Activated naive CD4-positive, alpha-beta T cell treated with anti-CD3 and anti-CD28 coated beads, Interleukin-2, amount 10 ng/mL, durations not matched to agents 7 days and 5 days (primary cell): ENCODE data around the gene MAD2L1BP.
"Not testable (repeated sequence)": the region's sequence is repeated elsewhere in the genome, so short reads cannot be mapped to it uniquely, and the experiment has no call there.

Experiments used
- CTCF ChIA-PET: fragments of 350-600 bp; sonication (Branson Sonifier 250); formaldehyde crosslinking; loops from one replicate; lab custom pipeline; 2021; ENCODE audit warnings: antibody characterized with exemption; lab: Charles Lee
- DNase-seq: peaks from one replicate; pipeline ENCODE4 v3.0.0-alpha.2; 2020
- H3K27ac Mint-ChIP-seq: one replicate; pipeline ENCODE4 v1.8.0; 2021; ENCODE audit warnings: mild to moderate bottlenecking, moderate library complexity, mixed read lengths
- H3K27me3 Mint-ChIP-seq: one replicate; pipeline ENCODE4 v1.8.0; 2021; ENCODE audit warnings: mild to moderate bottlenecking, mixed read lengths
- H3K36me3 Mint-ChIP-seq: one replicate; pipeline ENCODE4 v1.8.0; 2021; ENCODE audit warnings: mixed read lengths
- H3K4me1 Mint-ChIP-seq: one replicate; pipeline ENCODE4 v1.8.0; 2021; ENCODE audit warnings: mixed read lengths
- H3K4me3 Mint-ChIP-seq: one replicate; pipeline ENCODE4 v1.8.0; 2021; ENCODE audit warnings: mild to moderate bottlenecking, moderate library complexity, mixed read lengths
- H3K9me3 Mint-ChIP-seq: one replicate; pipeline ENCODE4 v1.8.0; 2021; ENCODE audit warnings: mixed read lengths

The MAD2L1BP gene

GRCh38 chr6:43635387-43636307 lies at the start of gene MAD2L1BP:
Gene MAD2L1BP, plus strand, starts transcription at chr6:43635840. Its CDS starts 36 bp downstream, at chr6:43635876.
- Mint-ChIP-seq H3K27me3 (peaks cover 6% of the 10 kb centered on the region), H3K4me1 (peaks cover 53% of the 10 kb centered on the region), H3K27ac (peak within 1 kb of the TSS; percentile 96), H3K36me3 (peaks cover 31% of the 10 kb centered on the region), H3K9me3 (no peaks in the 10 kb centered on the region), H3K4me3 (peak within 1 kb of the TSS; percentile 92)
- peak; percentile 92 for DNase-seq
- CTCF ChIA-PET: interaction anchor here (0.7 to 2.1 kb wide), 5 partner anchors 27 to 621 kb away, joined by 3 to 8 read pairs (median 3); partner anchors contain the start of gene SLC35B2

GRCh38 chr6:43588194-43588593 lies 47.4 kb upstream of the MAD2L1BP start:
- no peaks in the 10 kb centered on the region for H3K27me3 Mint-ChIP-seq
- H3K9me3 Mint-ChIP-seq: no peaks in the 10 kb centered on the region
- peaks cover 40% of the 10 kb centered on the region for H3K4me1 Mint-ChIP-seq
- H3K4me3 Mint-ChIP-seq: no peak overlapping the region
- H3K27ac Mint-ChIP-seq: no peak overlapping the region
- CTCF ChIA-PET: no interaction called here
- no peak for DNase-seq
- H3K36me3 Mint-ChIP-seq: peaks cover 65% of the 10 kb centered on the region

- H3K4me3 Mint-ChIP-seq, H3K27ac Mint-ChIP-seq, DNase-seq, H3K27me3 Mint-ChIP-seq, H3K9me3 Mint-ChIP-seq, CTCF ChIA-PET: not testable (repeated sequence)
- H3K36me3 Mint-ChIP-seq: peaks cover 53% of the 10 kb centered on the region
- H3K4me1 Mint-ChIP-seq: peaks cover 27% of the 10 kb centered on the region
These were observed 46.1 kb upstream of the MAD2L1BP start for GRCh38 chr6:43589564-43589963.

- Mint-ChIP-seq H3K27me3 (no peaks in the 10 kb centered on the region), H3K36me3 (peaks cover 36% of the 10 kb centered on the region), H3K9me3 (no peaks in the 10 kb centered on the region), H3K27ac (no peak overlapping the region), H3K4me3 (no peak overlapping the region), H3K4me1 (peaks cover 4% of the 10 kb centered on the region)
- CTCF ChIA-PET: interaction anchor here (1.0 to 2.1 kb wide), 3 partner anchors 13 to 19 kb away, joined by 3 to 5 read pairs (median 4); no protein-coding TSS in a partner anchor
- DNase-seq: no peak
These were observed 41.7 kb upstream of the MAD2L1BP start for GRCh38 chr6:43593938-43594337.

GRCh38 chr6:43600595-43600994 lies 35.0 kb upstream of the MAD2L1BP start:
- no peaks in the 10 kb centered on the region for H3K27me3 Mint-ChIP-seq
- H3K27ac Mint-ChIP-seq: no peak overlapping the region
- CTCF ChIA-PET: no interaction called here

GRCh38 chr6:43604174-43604573 lies 31.5 kb upstream of the MAD2L1BP start:
- Mint-ChIP-seq H3K36me3 (peaks cover 48% of the 10 kb centered on the region), H3K27ac (no peak overlapping the region), H3K4me1 (peaks cover 3% of the 10 kb centered on the region), H3K9me3 (no peaks in the 10 kb centered on the region), H3K4me3 (no peak overlapping the region), H3K27me3 (no peaks in the 10 kb centered on the region)
- no peak for DNase-seq
- CTCF ChIA-PET: interaction anchor here (1.0 kb wide), 2 partner anchors 14 to 61 kb away, joined by 3 to 4 read pairs; no protein-coding TSS in a partner anchor

More at GRCh38 chr6:43600595-43600994, 35.0 kb upstream of the MAD2L1BP start:
- Mint-ChIP-seq H3K4me3 (no peak overlapping the region), H3K9me3 (no peaks in the 10 kb centered on the region), H3K4me1 (no peaks in the 10 kb centered on the region), H3K36me3 (peaks cover 50% of the 10 kb centered on the region)
- no peak for DNase-seq

- CTCF ChIA-PET: interaction anchor here (0.7 to 1.0 kb wide), 2 partner anchors 14 to 343 kb away, joined by 3 read pairs; no protein-coding TSS in a partner anchor
- no peak for DNase-seq
- Mint-ChIP-seq H3K4me1 (peaks cover 5% of the 10 kb centered on the region), H3K36me3 (peaks cover 45% of the 10 kb centered on the region), H3K27ac (no peak overlapping the region), H3K9me3 (no peaks in the 10 kb centered on the region), H3K27me3 (no peaks in the 10 kb centered on the region), H3K4me3 (no peak overlapping the region)
These were observed 29.6 kb upstream of the MAD2L1BP start for GRCh38 chr6:43606019-43606418.

- H3K27ac Mint-ChIP-seq: peak overlapping the region; percentile 6
- H3K4me1 Mint-ChIP-seq: peaks cover 5% of the 10 kb centered on the region
- peaks cover 42% of the 10 kb centered on the region for H3K36me3 Mint-ChIP-seq
- peak; percentile 76 for DNase-seq
- H3K27me3 Mint-ChIP-seq: no peaks in the 10 kb centered on the region
- H3K9me3 Mint-ChIP-seq: no peaks in the 10 kb centered on the region
- H3K4me3 Mint-ChIP-seq: no peak overlapping the region
- CTCF ChIA-PET: interaction anchor here (0.6 to 3.0 kb wide), 16 partner anchors 9 to 471 kb away, joined by 3 to 23 read pairs (median 5); partner anchors contain the start of genes GTPBP2 and MAD2L1BP
These were observed 27.3 kb upstream of the MAD2L1BP start for GRCh38 chr6:43608310-43608763.

- no peak for DNase-seq
- H3K27me3 Mint-ChIP-seq: no peaks in the 10 kb centered on the region
- H3K36me3 Mint-ChIP-seq: peaks cover 43% of the 10 kb centered on the region
- peaks cover 5% of the 10 kb centered on the region for H3K4me1 Mint-ChIP-seq
- H3K27ac Mint-ChIP-seq: no peak overlapping the region
- CTCF ChIA-PET: interaction anchor here (0.7 to 3.0 kb wide), 15 partner anchors 9 to 471 kb away, joined by 3 to 23 read pairs (median 5); partner anchors contain the start of genes GTPBP2 and MAD2L1BP
- H3K9me3 Mint-ChIP-seq: no peaks in the 10 kb centered on the region
- no peak overlapping the region for H3K4me3 Mint-ChIP-seq
These were observed 26.8 kb upstream of the MAD2L1BP start for GRCh38 chr6:43608807-43609206.

GRCh38 chr6:43609402-43609801 lies 26.2 kb upstream of the MAD2L1BP start:
- peaks cover 43% of the 10 kb centered on the region for H3K36me3 Mint-ChIP-seq
- H3K27me3 Mint-ChIP-seq: no peaks in the 10 kb centered on the region
- H3K27ac Mint-ChIP-seq: no peak overlapping the region
- DNase-seq: no peak
- CTCF ChIA-PET: interaction anchor here (0.6 to 3.0 kb wide), 9 partner anchors 10 to 470 kb away, joined by 3 to 23 read pairs (median 8); partner anchors contain the start of genes GTPBP2 and MAD2L1BP
- peaks cover 5% of the 10 kb centered on the region for H3K4me1 Mint-ChIP-seq
- no peak overlapping the region for H3K4me3 Mint-ChIP-seq
- no peaks in the 10 kb centered on the region for H3K9me3 Mint-ChIP-seq

GRCh38 chr6:43610431-43610830 lies 25.2 kb upstream of the MAD2L1BP start:
- H3K27me3 Mint-ChIP-seq: no peaks in the 10 kb centered on the region
- H3K36me3 Mint-ChIP-seq: peaks cover 43% of the 10 kb centered on the region
- H3K4me1 Mint-ChIP-seq: peaks cover 5% of the 10 kb centered on the region
- no peaks in the 10 kb centered on the region for H3K9me3 Mint-ChIP-seq
- H3K27ac Mint-ChIP-seq: no peak overlapping the region
- CTCF ChIA-PET: interaction anchor here (1.0 to 1.9 kb wide), 3 partner anchors 10 to 25 kb away, joined by 3 to 5 read pairs (median 3); partner anchors contain the start of gene GTPBP2
- H3K4me3 Mint-ChIP-seq: no peak overlapping the region
- no peak for DNase-seq

GRCh38 chr6:43613721-43614395 lies 21.8 kb upstream of the MAD2L1BP start:
- Mint-ChIP-seq H3K4me3 (no peak overlapping the region), H3K27me3 (no peaks in the 10 kb centered on the region), H3K27ac (no peak overlapping the region), H3K36me3 (peaks cover 46% of the 10 kb centered on the region), H3K4me1 (peaks cover 2% of the 10 kb centered on the region), H3K9me3 (no peaks in the 10 kb centered on the region)
- no peak for DNase-seq
- CTCF ChIA-PET: interaction anchor here (1.1 kb wide), 1 partner anchor 66 kb away, joined by 3 read pairs; no protein-coding TSS in a partner anchor

- CTCF ChIA-PET: interaction anchor here (1.1 kb wide), 1 partner anchor 66 kb away, joined by 3 read pairs; no protein-coding TSS in a partner anchor
- H3K4me1 Mint-ChIP-seq: peaks cover 2% of the 10 kb centered on the region
- no peaks in the 10 kb centered on the region for H3K9me3 Mint-ChIP-seq
- H3K27ac Mint-ChIP-seq: no peak overlapping the region
- H3K4me3 Mint-ChIP-seq: no peak overlapping the region
- H3K27me3 Mint-ChIP-seq: no peaks in the 10 kb centered on the region
- DNase-seq: no peak
- peaks cover 44% of the 10 kb centered on the region for H3K36me3 Mint-ChIP-seq
These were observed 21.3 kb upstream of the MAD2L1BP start for GRCh38 chr6:43614396-43614730.
